ENCODE measurements around the gene APOC4.
"Not testable (repeated sequence)": the region's sequence is repeated elsewhere in the genome, so short reads cannot be mapped to it uniquely, and the experiment has no call there.

The APOC4 gene

DNA sequence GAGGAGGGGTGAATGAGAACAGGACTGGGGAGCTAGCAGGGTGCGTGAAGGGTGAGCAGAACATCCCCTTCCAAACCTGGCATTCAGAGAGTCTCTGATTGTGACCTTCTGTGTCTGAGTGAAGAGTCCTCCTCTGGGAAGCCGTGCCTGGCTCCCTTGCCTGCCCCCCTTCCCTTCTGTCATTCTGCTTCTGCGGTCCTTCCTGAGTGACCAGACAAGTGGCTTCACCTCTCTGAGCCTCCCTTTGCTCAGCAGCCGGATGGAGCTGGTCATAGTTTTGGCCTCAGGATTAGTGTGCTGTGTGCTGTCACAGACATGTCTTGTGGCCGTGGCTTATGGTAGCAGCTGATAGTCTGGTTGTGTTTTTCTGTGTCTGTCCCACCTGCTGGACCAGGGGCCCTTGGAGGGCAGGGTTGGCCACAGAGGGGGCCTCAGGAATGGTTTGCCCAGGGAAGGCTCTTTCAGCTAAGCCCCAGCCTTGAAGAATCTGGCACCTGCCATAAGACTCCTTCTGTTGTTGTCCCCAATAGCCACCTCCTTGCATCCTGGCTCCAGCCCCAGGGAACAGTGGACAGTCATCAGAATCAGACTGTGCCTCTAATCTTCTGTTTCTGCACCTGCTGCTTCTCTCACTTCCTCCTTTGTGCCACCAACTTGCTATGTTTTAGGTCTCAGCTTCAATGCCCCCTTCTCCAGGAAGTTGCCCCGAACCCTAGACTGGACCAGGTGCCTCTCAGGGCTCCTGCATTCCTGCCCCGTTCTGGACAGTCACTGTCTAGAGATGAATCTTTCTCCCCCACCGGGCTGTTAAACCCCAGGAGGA is 19.1 kb downstream of the APOC4 start:
- no peak for DNase-seq

DNA sequence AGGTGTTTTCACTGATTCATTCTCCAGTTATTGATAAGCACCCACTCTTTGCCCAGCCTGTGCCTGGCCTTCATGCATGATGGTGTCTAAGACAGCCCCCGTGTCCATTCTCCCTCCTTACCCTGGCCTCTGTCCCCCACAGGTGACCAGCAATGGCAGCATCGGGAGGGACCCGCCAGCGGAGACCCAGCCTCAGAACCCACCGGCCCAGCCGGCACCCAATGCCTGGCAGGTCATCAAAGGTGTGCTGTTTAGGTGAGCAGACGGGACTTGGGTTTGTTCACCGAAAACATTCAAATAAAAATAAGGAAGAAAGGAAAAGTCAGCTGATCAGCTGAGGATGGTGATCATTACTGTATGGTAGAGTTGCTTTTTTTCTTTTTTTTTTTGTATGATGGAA is 19.8 kb downstream of the APOC4 start:
- no peak for DNase-seq

DNA sequence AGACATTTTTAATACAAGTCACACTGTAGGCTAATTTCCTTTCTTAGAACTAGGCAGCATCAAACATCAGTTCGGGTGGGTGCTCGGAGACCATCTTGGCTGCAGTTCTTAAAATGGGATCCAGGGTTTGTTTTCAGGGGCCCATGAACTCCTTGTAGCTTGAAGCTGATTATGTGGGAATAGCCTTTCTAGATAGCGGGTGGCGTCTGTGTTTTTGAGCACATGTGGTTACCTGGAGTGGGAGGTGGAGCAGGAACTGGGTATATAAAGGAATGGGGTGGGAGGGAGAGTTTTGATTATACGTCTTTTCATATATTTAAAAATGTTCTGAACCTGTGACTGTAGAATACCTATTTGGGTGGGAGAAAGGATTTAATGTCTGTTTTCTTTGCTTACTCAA is 26.1 kb downstream of the APOC4 start:
- DNase-seq = no peak

DNA sequence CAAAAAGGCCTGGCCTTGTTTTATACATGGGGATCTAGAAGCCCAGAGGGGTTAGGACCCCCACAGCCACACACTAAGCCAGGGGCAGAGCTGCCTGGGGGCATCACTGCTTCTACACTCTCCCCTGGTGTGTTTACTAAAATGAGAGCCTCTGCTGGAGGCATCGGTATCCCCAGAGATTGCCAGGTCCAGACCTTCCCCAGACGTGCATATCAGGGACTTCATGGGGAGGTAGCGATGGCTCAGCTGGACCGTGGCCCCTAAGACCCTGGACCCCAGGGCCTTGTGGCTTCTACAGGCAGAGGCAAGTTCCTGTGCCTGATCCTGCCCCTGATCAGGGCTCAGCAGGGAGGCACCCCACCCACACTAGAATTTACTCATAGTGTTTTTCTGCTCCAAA is 26.6 kb downstream of the APOC4 start:
- DNase-seq = no peak

DNA sequence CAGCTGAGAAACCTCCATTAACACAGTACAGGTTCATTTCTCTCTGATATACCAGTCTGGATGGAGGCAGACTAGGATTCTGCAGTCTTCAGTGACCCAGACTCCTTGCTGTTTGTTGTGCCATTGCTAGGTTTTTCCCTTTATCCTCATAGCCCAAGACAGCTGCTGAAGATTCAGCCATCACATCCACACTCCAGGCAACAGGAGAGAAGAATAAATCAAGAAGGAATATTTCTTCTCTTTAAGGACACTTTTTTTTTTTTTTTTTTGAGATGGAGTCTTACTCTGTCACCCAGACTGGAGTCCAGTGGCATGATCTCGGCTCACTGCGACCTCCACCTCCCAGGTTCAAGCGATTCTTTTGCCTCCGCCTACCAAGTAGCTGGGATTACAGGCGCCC is 27.4 kb downstream of the APOC4 start:
- no peak for DNase-seq

DNA sequence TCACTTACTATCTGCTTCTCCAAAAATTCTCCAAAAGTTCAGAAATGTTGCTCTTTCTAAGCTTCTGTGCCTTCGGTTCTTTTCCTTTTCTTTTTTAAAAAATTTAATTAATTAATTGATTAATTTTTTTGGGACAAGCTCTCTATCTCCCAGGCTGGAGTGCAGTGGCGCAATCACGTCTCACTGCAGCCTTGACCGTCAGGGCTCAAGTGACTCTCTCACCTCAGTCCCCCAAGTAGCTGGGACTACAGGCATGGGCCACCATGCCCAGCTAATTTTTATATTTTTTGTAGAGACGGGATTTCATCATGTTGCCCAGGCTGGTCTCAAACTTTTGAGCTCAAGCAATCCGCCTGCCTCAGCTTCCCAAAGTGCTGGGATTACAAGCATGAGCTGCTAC is 29.4 kb downstream of the APOC4 start:
- not testable (repeated sequence) for DNase-seq

GRCh38 chr19:44972802-44973201 is 30.8 kb downstream of the APOC4 start:
- DNase-seq = no peak

GRCh38 chr19:44973982-44974735 is 32.1 kb downstream of the APOC4 start:
- no peak for DNase-seq

DNA sequence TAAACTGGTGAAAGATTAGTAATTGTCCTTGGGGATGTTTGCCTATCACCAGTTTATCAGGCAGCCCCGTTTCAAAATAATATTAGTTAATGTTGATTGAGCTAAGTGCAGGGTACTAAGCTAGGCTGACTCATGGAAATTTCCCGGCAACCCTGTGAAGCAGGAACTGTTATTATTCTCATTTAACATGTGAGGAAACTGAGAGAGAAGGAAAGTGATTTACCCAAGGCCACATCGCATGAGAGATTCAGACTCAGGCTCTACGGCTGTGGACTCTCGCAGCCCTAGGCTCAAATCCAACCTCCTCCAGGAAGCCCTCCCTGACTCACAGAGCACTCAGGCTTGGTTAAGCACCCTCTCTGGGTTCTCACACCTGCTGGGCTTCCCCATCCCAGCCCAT is 32.8 kb downstream of the APOC4 start:
- no peak for DNase-seq

DNA sequence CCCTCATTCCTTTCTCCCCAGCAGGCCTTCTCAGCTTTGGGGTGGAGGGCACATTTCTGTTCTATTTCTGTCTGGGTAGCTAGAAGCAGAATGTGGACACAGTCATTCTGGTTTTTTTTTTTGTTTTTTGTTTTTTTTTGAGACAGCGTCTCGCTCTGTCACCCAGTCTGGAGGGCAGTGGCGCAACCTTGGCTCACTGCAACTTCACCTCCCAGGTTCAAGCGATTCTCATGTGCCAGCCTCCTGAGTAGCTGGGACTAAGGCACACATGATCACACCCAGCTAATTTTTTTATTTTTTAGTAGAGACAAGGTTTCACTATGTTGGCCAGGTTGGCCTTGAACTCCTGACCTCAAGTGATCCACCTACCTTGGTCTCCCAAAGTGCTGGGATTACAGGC is 33.4 kb downstream of the APOC4 start:
- DNase-seq = no peak

- DNase-seq = no peak
These were observed 42.0 kb downstream of the APOC4 start for GRCh38 chr19:44984005-44984404.

GRCh38 chr19:44985445-44985844 is 43.4 kb downstream of the APOC4 start:
- DNase-seq = no peak

GRCh38 chr19:44986389-44986788 is 44.4 kb downstream of the APOC4 start:
- DNase-seq = no peak

DNA sequence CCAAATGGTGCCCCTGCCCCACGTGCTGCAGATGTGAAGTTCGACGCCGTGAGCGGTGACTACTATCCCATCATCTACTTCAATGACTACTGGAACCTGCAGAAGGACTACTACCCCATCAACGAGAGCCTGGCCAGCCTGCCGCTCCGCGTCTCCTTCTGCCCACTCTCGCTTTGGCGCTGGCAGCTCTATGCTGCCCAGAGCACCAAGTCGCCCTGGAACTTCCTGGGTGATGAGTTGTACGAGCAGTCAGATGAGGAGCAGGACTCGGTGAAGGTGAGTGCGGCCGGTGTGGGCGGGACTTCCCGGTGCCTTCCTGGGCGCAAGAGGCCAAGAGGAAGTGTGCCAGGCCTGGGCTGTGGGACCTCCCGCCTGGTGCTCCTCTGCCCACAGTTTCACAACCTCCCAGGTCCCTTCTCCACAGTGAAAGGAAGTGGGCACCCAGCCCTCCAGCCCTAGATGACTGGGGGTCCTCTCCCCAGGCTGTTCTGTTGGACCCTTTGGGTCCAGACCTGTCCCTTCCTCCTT is 45.2 kb downstream of the APOC4 start:
- no peak for DNase-seq

GRCh38 chr19:44988273-44988672 is 46.2 kb downstream of the APOC4 start:
- no peak for DNase-seq

DNA sequence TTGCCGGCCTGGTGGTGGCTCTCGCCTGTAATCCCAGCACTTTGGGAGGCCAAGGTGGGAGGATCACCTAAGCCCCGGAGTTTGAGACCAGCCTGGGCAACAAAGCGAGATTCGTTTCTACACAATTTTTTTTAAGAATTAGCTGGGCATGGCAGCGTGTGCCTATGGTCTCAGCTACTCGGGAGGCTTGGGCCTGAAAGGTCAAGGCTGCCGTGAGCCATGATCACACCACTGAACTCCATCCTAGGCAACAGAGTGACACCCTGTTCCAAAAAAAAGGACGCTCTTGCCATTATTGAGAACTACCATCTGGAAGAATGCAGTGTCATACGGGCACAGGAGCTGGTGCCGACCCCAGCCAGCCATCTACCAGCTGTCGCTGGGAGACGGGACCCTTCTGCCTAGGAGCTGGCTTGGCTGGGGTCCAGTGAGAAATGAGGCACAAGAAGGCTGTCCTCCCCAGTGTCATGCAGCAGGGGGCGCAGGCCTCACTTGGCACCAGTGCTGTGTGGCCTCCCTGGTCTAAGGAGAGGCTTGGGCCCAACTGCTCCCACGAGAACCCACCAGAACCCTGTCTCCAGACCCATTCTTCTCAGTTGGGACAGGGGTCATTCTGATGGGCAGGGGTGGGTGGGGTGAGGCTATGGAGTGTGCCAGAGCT is 47.0 kb downstream of the APOC4 start:
- DNase-seq = peak; percentile 88

- DNase-seq = no peak
These were observed 48.4 kb downstream of the APOC4 start for GRCh38 chr19:44990459-44990858.

DNA sequence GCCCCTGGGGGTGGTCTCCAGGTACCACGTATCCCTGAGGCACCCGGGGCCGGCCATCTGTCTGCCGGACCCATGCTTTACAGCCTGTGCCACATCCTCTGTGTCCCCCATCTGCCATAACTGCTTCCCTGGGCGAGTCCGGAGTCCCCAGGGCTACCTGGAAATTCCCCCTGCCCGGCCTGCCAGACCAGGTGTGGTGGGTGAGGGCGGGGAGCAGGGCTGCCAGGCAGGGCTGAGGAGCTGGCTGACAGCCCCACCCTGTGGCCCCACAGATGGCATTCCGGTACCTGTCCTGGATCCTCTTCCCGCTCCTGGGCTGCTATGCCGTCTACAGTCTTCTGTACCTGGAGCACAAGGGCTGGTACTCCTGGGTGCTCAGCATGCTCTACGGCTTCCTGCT is 48.9 kb downstream of the APOC4 start:
- no peak for DNase-seq

GRCh38 chr19:44992336-44993163 is 50.5 kb downstream of the APOC4 start:
- no peak for DNase-seq

DNA sequence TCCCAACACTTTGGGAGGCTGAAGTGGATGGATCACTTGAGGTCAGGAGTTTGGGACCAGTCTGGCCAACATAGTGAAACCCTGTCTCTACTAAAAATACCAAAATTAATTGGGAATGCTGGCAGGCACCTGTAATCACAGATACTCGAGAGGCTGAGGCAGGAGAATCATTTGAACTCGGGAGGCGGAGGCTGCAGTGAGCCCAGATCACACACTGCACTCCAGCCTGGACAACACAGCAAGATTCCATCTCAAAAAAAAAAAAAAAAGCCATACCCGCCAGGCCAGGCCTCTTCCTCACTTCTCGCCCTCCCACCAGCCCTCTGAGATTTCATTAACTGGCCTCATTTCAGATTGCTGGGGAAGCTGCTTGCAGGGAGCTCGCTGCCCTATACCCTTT is 51.5 kb downstream of the APOC4 start:
- no peak for DNase-seq

GRCh38 chr19:44993926-44994537 is 52.0 kb downstream of the APOC4 start:
- DNase-seq = no peak

Data from activated effector memory CD4-positive, alpha-beta T cell treated with anti-CD3 and anti-CD28 coated beads, Interleukin-2, amount 50 U/mL, for 16 hours (primary cell).